ENCODE results near the gene ZNF525. TPM values are rescaled to one million over a fixed set of nuclear protein-coding genes. Genes with fewer than 3 reads are reported as not detected.

Gene ZNF525
- total RNA-seq, 1 experiment from 2014 or later = 13.1 TPM

GRCh38 chr19:53372196-53372595, 6.7 kb downstream of the ZNF525 start:
- intact Hi-C loops (cut with micrococcal nuclease) = no loop called here
- BruUV-seq (replicated peaks) = no TSS peak
- Histone ChIP-seq H3K79me2 (ENCODE audit: low read length) (peaks cover 2% of the 10 kb centered on the region; the same call in 1 of the 2 replicates), H2AFZ (ENCODE audit: low read length) (no peak overlapping the region), H3K4me2 (ENCODE audit: low read length) (no peak overlapping the region), H3K9me2 (replicated peaks; ENCODE audit: low read length) (no peaks in the 10 kb centered on the region), H3K27me3 (ENCODE audit: low read length) (no peaks in the 10 kb centered on the region), H3K4me3 (ENCODE audit: low read length) (no peak overlapping the region), H3K9me3 (ENCODE audit: low read length) (peaks cover 12% of the 10 kb centered on the region), H3K9ac (ENCODE audit: low read length) (no peak overlapping the region), H3K27ac (ENCODE audit: low read length) (no peak overlapping the region), H3F3A (ENCODE audit: low read length, unreplicated experiment) (no peaks in the 10 kb centered on the region), H3K4me1 (ENCODE audit: insufficient read depth, low read length) (no peaks in the 10 kb centered on the region), H4K20me1 (ENCODE audit: low read length) (no peaks in the 10 kb centered on the region), H3K36me3 (ENCODE audit: low read depth, low read length) (peaks cover 62% of the 10 kb centered on the region)
- ATAC-seq (no peak), DNase-seq (no peak)
- TF ChIP-seq CTCF (conservative IDR thresholded peaks at IDR 0.05; ENCODE audit: low read depth, low read length) (no peak), EZH2phosphoT487 (IDR thresholded peaks at IDR 0.05; ENCODE audit: borderline replicate concordance, low read length) (no peak), EZH2 (IDR thresholded peaks at IDR 0.05; ENCODE audit: low read length, unreplicated experiment) (no peak)
- POLR2A ChIA-PET (ENCODE audit: unreplicated experiment) = no interaction called here
- CTCF ChIA-PET = no interaction called here

- H3K79me2 ChIP-seq (ENCODE audit: low read length) = no peaks in the 10 kb centered on the region
- H3K36me3 ChIP-seq (ENCODE audit: low read depth, low read length) = peaks cover 76% of the 10 kb centered on the region
- no peaks in the 10 kb centered on the region for H3F3A ChIP-seq (ENCODE audit: low read length, unreplicated experiment)
- H3K27ac ChIP-seq (ENCODE audit: low read length) = no peak overlapping the region
- H3K9me2 ChIP-seq (replicated peaks; ENCODE audit: low read length) = no peaks in the 10 kb centered on the region
- H3K4me1 ChIP-seq (ENCODE audit: insufficient read depth, low read length) = no peaks in the 10 kb centered on the region
- intact Hi-C loops (cut with micrococcal nuclease) = no loop called here
- no peak for ATAC-seq
- H2AFZ ChIP-seq (ENCODE audit: low read length) = no peak overlapping the region
- CTCF ChIA-PET = no interaction called here
- no peak for TF ChIP-seq EZH2phosphoT487 (IDR thresholded peaks at IDR 0.05; ENCODE audit: borderline replicate concordance, low read length)
- TF ChIP-seq EZH2 (IDR thresholded peaks at IDR 0.05; ENCODE audit: low read length, unreplicated experiment) = no peak
- TF ChIP-seq CTCF (conservative IDR thresholded peaks at IDR 0.05; ENCODE audit: low read depth, low read length) = no peak
- POLR2A ChIA-PET (ENCODE audit: unreplicated experiment) = interaction anchor here (0.6 kb wide), 1 partner anchor 41 kb away, joined by 3 read pairs; no protein-coding TSS in a partner anchor
- no peaks in the 10 kb centered on the region for H4K20me1 ChIP-seq (ENCODE audit: low read length)
- DNase-seq = no peak
- BruUV-seq (replicated peaks) = no TSS peak
- no peak overlapping the region for H3K9ac ChIP-seq (ENCODE audit: low read length)
- no peak overlapping the region for H3K4me2 ChIP-seq (ENCODE audit: low read length)
- H3K4me3 ChIP-seq (ENCODE audit: low read length) = no peak overlapping the region
- peaks cover 20% of the 10 kb centered on the region for H3K9me3 ChIP-seq (ENCODE audit: low read length)
- no peaks in the 10 kb centered on the region for H3K27me3 ChIP-seq (ENCODE audit: low read length)
These were observed 8.8 kb downstream of the ZNF525 start for GRCh38 chr19:53374288-53374687.

- H3K4me1 ChIP-seq (ENCODE audit: insufficient read depth, low read length) = no peaks in the 10 kb centered on the region
- H3F3A ChIP-seq (ENCODE audit: low read length, unreplicated experiment) = no peaks in the 10 kb centered on the region
- ChIA-PET CTCF (no interaction called here), POLR2A (ENCODE audit: unreplicated experiment) (interaction anchor here (0.6 kb wide), 1 partner anchor 42 kb away, joined by 3 read pairs; no protein-coding TSS in a partner anchor)
- H3K9ac ChIP-seq (ENCODE audit: low read length) = no peak overlapping the region
- ATAC-seq (no peak), DNase-seq (no peak)
- H3K9me3 ChIP-seq (ENCODE audit: low read length) = peaks cover 24% of the 10 kb centered on the region
- H3K27me3 ChIP-seq (ENCODE audit: low read length) = no peaks in the 10 kb centered on the region
- no peak overlapping the region for H2AFZ ChIP-seq (ENCODE audit: low read length)
- H3K4me3 ChIP-seq (ENCODE audit: low read length) = no peak overlapping the region
- intact Hi-C loops (cut with micrococcal nuclease) = no loop called here
- H3K27ac ChIP-seq (ENCODE audit: low read length) = no peak overlapping the region
- BruUV-seq (replicated peaks) = no TSS peak
- peaks cover 81% of the 10 kb centered on the region for H3K36me3 ChIP-seq (ENCODE audit: low read depth, low read length)
- H3K79me2 ChIP-seq (ENCODE audit: low read length) = no peaks in the 10 kb centered on the region
- H3K9me2 ChIP-seq (replicated peaks; ENCODE audit: low read length) = no peaks in the 10 kb centered on the region
- H4K20me1 ChIP-seq (ENCODE audit: low read length) = no peaks in the 10 kb centered on the region
- H3K4me2 ChIP-seq (ENCODE audit: low read length) = no peak overlapping the region
- TF ChIP-seq EZH2 (IDR thresholded peaks at IDR 0.05; ENCODE audit: low read length, unreplicated experiment) (no peak), EZH2phosphoT487 (IDR thresholded peaks at IDR 0.05; ENCODE audit: borderline replicate concordance, low read length) (no peak), CTCF (conservative IDR thresholded peaks at IDR 0.05; ENCODE audit: low read depth, low read length) (no peak)
These were observed 9.2 kb downstream of the ZNF525 start for GRCh38 chr19:53374743-53375142.

Measured in PC-3 (cell line).